ENCODE measurements around the gene EXOC2. TPM values are rescaled to one million over a fixed set of nuclear protein-coding genes. Genes with fewer than 3 reads are reported as not detected.

The EXOC2 gene
- polyA plus RNA-seq, 1 experiment, result 16.0 TPM

- POLR2A ChIA-PET, result no interaction called here
- TF ChIP-seq CTCF (IDR thresholded peaks at IDR 0.05; ENCODE audit: insufficient read depth, low read depth, low read length), result no peak
- Histone ChIP-seq H3K27me3 (ENCODE audit: control insufficient read depth, insufficient read depth, low read length) (no peaks in the 10 kb centered on the region), H3K4me3 (ENCODE audit: low read depth, low read length) (no peak overlapping the region), H3K36me3 (ENCODE audit: control insufficient read depth, insufficient read depth, low read length) (peaks cover 3% of the 10 kb centered on the region; the same call in 1 of the 2 replicates)
- CTCF ChIA-PET, result no interaction called here
- DNase-seq (ENCODE audit: low read depth), result no peak
Observed at GRCh38 chr6:513961-514360, 179.0 kb downstream of the EXOC2 start.

GRCh38 chr6:513058-513457 is 179.9 kb downstream of the EXOC2 start:
- TF ChIP-seq CTCF (IDR thresholded peaks at IDR 0.05; ENCODE audit: insufficient read depth, low read depth, low read length), result no peak
- POLR2A ChIA-PET, result no interaction called here

GRCh38 chr6:511488-512137 is 181.3 kb downstream of the EXOC2 start:
- CTCF ChIA-PET, result no interaction called here
- no peak for DNase-seq (ENCODE audit: low read depth)

More at GRCh38 chr6:513058-513457, 179.9 kb downstream of the EXOC2 start:
- Histone ChIP-seq H3K36me3 (ENCODE audit: control insufficient read depth, insufficient read depth, low read length) (peaks cover 3% of the 10 kb centered on the region; the same call in 1 of the 2 replicates), H3K4me3 (ENCODE audit: low read depth, low read length) (no peak overlapping the region), H3K27me3 (ENCODE audit: control insufficient read depth, insufficient read depth, low read length) (no peaks in the 10 kb centered on the region)
- DNase-seq (ENCODE audit: low read depth), result no peak
- CTCF ChIA-PET, result no interaction called here

GRCh38 chr6:509676-510075 is 183.3 kb downstream of the EXOC2 start:
- ChIA-PET POLR2A (no interaction called here), CTCF (interaction anchor here (0.8 kb wide), 1 partner anchor 11 kb away, joined by 3 read pairs; no protein-coding TSS in a partner anchor)
- no peak for TF ChIP-seq CTCF (IDR thresholded peaks at IDR 0.05; ENCODE audit: insufficient read depth, low read depth, low read length)
- H3K36me3 ChIP-seq (ENCODE audit: control insufficient read depth, insufficient read depth, low read length), result 0 out of 2 replicates have a peak, but pooled peaks cover 1% of the 10 kb centered on the region
- H3K4me3 ChIP-seq (ENCODE audit: low read depth, low read length), result no peak overlapping the region
- no peak for DNase-seq (ENCODE audit: low read depth)
- no peaks in the 10 kb centered on the region for H3K27me3 ChIP-seq (ENCODE audit: control insufficient read depth, insufficient read depth, low read length)

More at GRCh38 chr6:511488-512137, 181.3 kb downstream of the EXOC2 start:
- Histone ChIP-seq H3K27me3 (ENCODE audit: control insufficient read depth, insufficient read depth, low read length) (no peaks in the 10 kb centered on the region), H3K36me3 (ENCODE audit: control insufficient read depth, insufficient read depth, low read length) (peaks cover 3% of the 10 kb centered on the region; the same call in 1 of the 2 replicates), H3K4me3 (ENCODE audit: low read depth, low read length) (no peak overlapping the region)
- TF ChIP-seq CTCF (IDR thresholded peaks at IDR 0.05; ENCODE audit: insufficient read depth, low read depth, low read length), result no peak
- POLR2A ChIA-PET, result no interaction called here

GRCh38 chr6:508614-509013 is 184.3 kb downstream of the EXOC2 start:
- DNase-seq (ENCODE audit: low read depth), result no peak
- Histone ChIP-seq H3K4me3 (ENCODE audit: low read depth, low read length) (no peak overlapping the region), H3K27me3 (ENCODE audit: control insufficient read depth, insufficient read depth, low read length) (no peaks in the 10 kb centered on the region), H3K36me3 (ENCODE audit: control insufficient read depth, insufficient read depth, low read length) (peaks cover 1% of the 10 kb centered on the region)
- POLR2A ChIA-PET, result no interaction called here
- CTCF ChIA-PET, result no interaction called here
- no peak for TF ChIP-seq CTCF (IDR thresholded peaks at IDR 0.05; ENCODE audit: insufficient read depth, low read depth, low read length)
